ENCODE data around the gene LIG4. TPM values are rescaled to one million over a fixed set of nuclear protein-coding genes. Genes with fewer than 3 reads are reported as not detected.

The LIG4 gene
- total RNA-seq, 5 donors from 2014 or later (not counting 1 experiment from before 2014, with no cell fraction given): 5.0 to 9.6 (median 8.6) TPM

- ChIA-PET CTCF (no interaction called here), POLR2A (no interaction called here)
- peaks cover 3% of the 10 kb centered on the region for H3K36me3 Mint-ChIP-seq
- no peak overlapping the region for H3K27ac Mint-ChIP-seq
- no peaks in the 10 kb centered on the region for H3K9me3 Mint-ChIP-seq
- Histone ChIP-seq H3K9me3 (no peaks in the 10 kb centered on the region), H3K27me3 (replicated peaks in 1 of 2; ENCODE audit: control insufficient read depth in 2 of 2, extremely low read depth in 1 of 2, insufficient read depth in 2 of 2, low read length in 1 of 2) (no peaks in the 10 kb centered on the region), H3K27ac (ENCODE audit: low read length) (no peak overlapping the region), H3K36me3 (ENCODE audit: control insufficient read depth in 2 of 2, extremely low read depth in 1 of 2, insufficient read depth in 1 of 2, low read length in 1 of 2) (no peaks in the 10 kb centered on the region), H3K4me3 (ENCODE audit: control insufficient read depth in 1 of 2, extremely low read depth in 1 of 2, low read length in 1 of 2) (no peak overlapping the region), H3K4me1 (ENCODE audit: control insufficient read depth in 1 of 2, extremely low read depth in 1 of 2, insufficient read depth in 2 of 2, low read length in 2 of 2) (no peaks in the 10 kb centered on the region)
- ATAC-seq (replicated peaks in 1 of 4) (no peak), DNase-seq (no peak)
- WGBS (ENCODE audit: insufficient coverage): no CpG with 5 or more reads among the region's 2 CpGs
- H3K27me3 Mint-ChIP-seq: peaks cover 14 to 19% of the 10 kb centered on the region in 2 donors
- no peaks in the 10 kb centered on the region for H3K4me1 Mint-ChIP-seq
- H3K4me3 Mint-ChIP-seq: no peak overlapping the region
These were observed 27.1 kb downstream of the LIG4 start for GRCh38 chr13:108188260-108188659.

GRCh38 chr13:108185223-108185622 lies 30.1 kb downstream of the LIG4 start:
- Histone ChIP-seq H3K9me3 (no peaks in the 10 kb centered on the region), H3K4me1 (ENCODE audit: control insufficient read depth in 1 of 2, extremely low read depth in 1 of 2, insufficient read depth in 2 of 2, low read length in 2 of 2) (no peaks in the 10 kb centered on the region), H3K27ac (ENCODE audit: low read length) (no peak overlapping the region), H3K36me3 (ENCODE audit: control insufficient read depth in 2 of 2, extremely low read depth in 1 of 2, insufficient read depth in 1 of 2, low read length in 1 of 2) (no peaks in the 10 kb centered on the region), H3K27me3 (replicated peaks in 1 of 2; ENCODE audit: control insufficient read depth in 2 of 2, extremely low read depth in 1 of 2, insufficient read depth in 2 of 2, low read length in 1 of 2) (no peaks in the 10 kb centered on the region), H3K4me3 (ENCODE audit: control insufficient read depth in 1 of 2, extremely low read depth in 1 of 2, low read length in 1 of 2) (no peak overlapping the region)
- ChIA-PET POLR2A (no interaction called here), CTCF (no interaction called here)
- ATAC-seq (replicated peaks in 1 of 4) (no peak), DNase-seq (no peak)
- Mint-ChIP-seq H3K4me1 (no peaks in the 10 kb centered on the region), H3K4me3 (no peak overlapping the region), H3K9me3 (no peaks in the 10 kb centered on the region), H3K36me3 (peaks cover 3% of the 10 kb centered on the region), H3K27ac (no peak overlapping the region), H3K27me3 (peaks cover 8 to 13% of the 10 kb centered on the region in 2 donors)
- WGBS (ENCODE audit: insufficient coverage): no CpG with 5 or more reads among the region's 3 CpGs

GRCh38 chr13:108182652-108183051 lies 32.7 kb downstream of the LIG4 start:
- no peaks in the 10 kb centered on the region for H3K36me3 Mint-ChIP-seq
- ATAC-seq (replicated peaks in 1 of 4) (no peak), DNase-seq (no peak)
- H3K4me3 Mint-ChIP-seq: no peak overlapping the region
- H3K9me3 ChIP-seq: no peaks in the 10 kb centered on the region
- H3K36me3 ChIP-seq (ENCODE audit: control insufficient read depth in 2 of 2, extremely low read depth in 1 of 2, insufficient read depth in 1 of 2, low read length in 1 of 2): no peaks in the 10 kb centered on the region
- H3K9me3 Mint-ChIP-seq: no peaks in the 10 kb centered on the region
- CTCF ChIA-PET: interaction anchor here in 1 of 2 donors (1.3 kb wide), 1 partner anchor 27 kb away, joined by 4 read pairs; no protein-coding TSS in a partner anchor
- no peak overlapping the region for H3K4me3 ChIP-seq (ENCODE audit: control insufficient read depth in 1 of 2, extremely low read depth in 1 of 2, low read length in 1 of 2)
- no peaks in the 10 kb centered on the region for H3K4me1 ChIP-seq (ENCODE audit: control insufficient read depth in 1 of 2, extremely low read depth in 1 of 2, insufficient read depth in 2 of 2, low read length in 2 of 2)
- POLR2A ChIA-PET: no interaction called here
- WGBS (ENCODE audit: insufficient coverage): 86% methylated on average over 3 of the region's 3 CpGs
- H3K27ac Mint-ChIP-seq: no peak overlapping the region
- peaks cover 0 to 5% of the 10 kb centered on the region in 2 donors for H3K27me3 Mint-ChIP-seq
- no peak overlapping the region for H3K27ac ChIP-seq (ENCODE audit: low read length)
- H3K4me1 Mint-ChIP-seq: no peaks in the 10 kb centered on the region
- no peaks in the 10 kb centered on the region for H3K27me3 ChIP-seq (replicated peaks in 1 of 2; ENCODE audit: control insufficient read depth in 2 of 2, extremely low read depth in 1 of 2, insufficient read depth in 2 of 2, low read length in 1 of 2)

GRCh38 chr13:108178078-108178477 lies 37.3 kb downstream of the LIG4 start:
- no peaks in the 10 kb centered on the region for H3K9me3 ChIP-seq
- whole genome bisulfite sequencing (ENCODE audit: insufficient coverage): 91% methylated on average over 8 of the region's 9 CpGs
- no peak overlapping the region for H3K4me3 ChIP-seq (ENCODE audit: control insufficient read depth in 1 of 2, extremely low read depth in 1 of 2, low read length in 1 of 2)
- no peak for ATAC-seq (replicated peaks in 1 of 4)
- ChIA-PET CTCF (interaction anchor here in 1 of 2 donors (1.4 kb wide), 1 partner anchor 22 kb away, joined by 4 read pairs; no protein-coding TSS in a partner anchor), POLR2A (no interaction called here)
- no peaks in the 10 kb centered on the region for H3K27me3 ChIP-seq (replicated peaks in 1 of 2; ENCODE audit: control insufficient read depth in 2 of 2, extremely low read depth in 1 of 2, insufficient read depth in 2 of 2, low read length in 1 of 2)
- no peaks in the 10 kb centered on the region for H3K4me1 Mint-ChIP-seq
- DNase-seq: no peak
- H3K27ac ChIP-seq (ENCODE audit: low read length): no peak overlapping the region
- H3K4me1 ChIP-seq (ENCODE audit: control insufficient read depth in 1 of 2, extremely low read depth in 1 of 2, insufficient read depth in 2 of 2, low read length in 2 of 2): no peaks in the 10 kb centered on the region
- H3K36me3 Mint-ChIP-seq: no peaks in the 10 kb centered on the region
- no peaks in the 10 kb centered on the region for H3K36me3 ChIP-seq (ENCODE audit: control insufficient read depth in 2 of 2, extremely low read depth in 1 of 2, insufficient read depth in 1 of 2, low read length in 1 of 2)
- peaks cover 0 to 10% (median 5%) of the 10 kb centered on the region in 3 donors for H3K9me3 Mint-ChIP-seq
- no peak overlapping the region for H3K4me3 Mint-ChIP-seq
- no peaks in the 10 kb centered on the region for H3K27me3 Mint-ChIP-seq
- no peak overlapping the region for H3K27ac Mint-ChIP-seq

- no peaks in the 10 kb centered on the region for H3K36me3 ChIP-seq (ENCODE audit: control insufficient read depth in 2 of 2, extremely low read depth in 1 of 2, insufficient read depth in 1 of 2, low read length in 1 of 2)
- Mint-ChIP-seq H3K4me3 (no peak overlapping the region), H3K4me1 (no peaks in the 10 kb centered on the region), H3K27me3 (no peaks in the 10 kb centered on the region), H3K36me3 (no peaks in the 10 kb centered on the region), H3K9me3 (peaks cover 3 to 22% (median 5%) of the 10 kb centered on the region in 3 donors), H3K27ac (no peak overlapping the region)
- H3K9me3 ChIP-seq: no peaks in the 10 kb centered on the region
- no peaks in the 10 kb centered on the region for H3K4me1 ChIP-seq (ENCODE audit: control insufficient read depth in 1 of 2, extremely low read depth in 1 of 2, insufficient read depth in 2 of 2, low read length in 2 of 2)
- no CpG with 5 or more reads among the region's 8 CpGs for WGBS (ENCODE audit: insufficient coverage)
- CTCF ChIA-PET: interaction anchor here (0.7 to 1.0 kb wide), 3 partner anchors 662 to 719 kb away, joined by 3 to 5 read pairs (median 3); no protein-coding TSS in a partner anchor
- no peaks in the 10 kb centered on the region for H3K27me3 ChIP-seq (replicated peaks in 1 of 2; ENCODE audit: control insufficient read depth in 2 of 2, extremely low read depth in 1 of 2, insufficient read depth in 2 of 2, low read length in 1 of 2)
- POLR2A ChIA-PET: no interaction called here
- peak in 34 of 35 experiments; percentile 6 to 68 (median 42) for DNase-seq
- ATAC-seq (replicated peaks in 1 of 4): no peak
- H3K4me3 ChIP-seq (ENCODE audit: control insufficient read depth in 1 of 2, extremely low read depth in 1 of 2, low read length in 1 of 2): no peak overlapping the region
- no peak overlapping the region for H3K27ac ChIP-seq (ENCODE audit: low read length)
These were observed 38.6 kb downstream of the LIG4 start for GRCh38 chr13:108176685-108177274.

- ATAC-seq (replicated peaks in 1 of 4) (no peak), DNase-seq (no peak)
- H3K27ac Mint-ChIP-seq: no peak overlapping the region
- Histone ChIP-seq H3K27ac (ENCODE audit: low read length) (no peak overlapping the region), H3K4me3 (ENCODE audit: control insufficient read depth in 1 of 2, extremely low read depth in 1 of 2, low read length in 1 of 2) (no peak overlapping the region), H3K9me3 (no peaks in the 10 kb centered on the region), H3K36me3 (ENCODE audit: control insufficient read depth in 2 of 2, extremely low read depth in 1 of 2, insufficient read depth in 1 of 2, low read length in 1 of 2) (no peaks in the 10 kb centered on the region), H3K27me3 (replicated peaks in 1 of 2; ENCODE audit: control insufficient read depth in 2 of 2, extremely low read depth in 1 of 2, insufficient read depth in 2 of 2, low read length in 1 of 2) (peaks cover 0 to 16% of the 10 kb centered on the region in 2 experiments), H3K4me1 (ENCODE audit: control insufficient read depth in 1 of 2, extremely low read depth in 1 of 2, insufficient read depth in 2 of 2, low read length in 2 of 2) (no peaks in the 10 kb centered on the region)
- no peak overlapping the region for H3K4me3 Mint-ChIP-seq
- H3K4me1 Mint-ChIP-seq: no peaks in the 10 kb centered on the region
- CTCF ChIA-PET: interaction anchor here in 1 of 2 donors (1.4 kb wide), 1 partner anchor 13 kb away, joined by 4 read pairs; no protein-coding TSS in a partner anchor
- no peaks in the 10 kb centered on the region for H3K36me3 Mint-ChIP-seq
- peaks cover 20 to 36% (median 20%) of the 10 kb centered on the region in 3 donors for H3K9me3 Mint-ChIP-seq
- POLR2A ChIA-PET: no interaction called here
- WGBS (ENCODE audit: insufficient coverage): 55% methylated on average over 3 of the region's 3 CpGs
- peaks cover 6 to 13% of the 10 kb centered on the region in 2 donors for H3K27me3 Mint-ChIP-seq
These were observed 46.4 kb downstream of the LIG4 start for GRCh38 chr13:108168929-108169328.

All from T-cell (primary cell).